ENCODE measurements around the gene DISP2.

Gene DISP2

GRCh38 chr15:40382580-40383456 lies 24.8 kb downstream of the DISP2 start, which contains the start of gene KNSTRN:
Gene KNSTRN (plus strand): TSS chr15:40382721. CDS start chr15:40382836, 115 bp downstream.
- DNase-seq, result peak in 57 of 58 donors; percentile 37 to 95 (median 80)

GRCh38 chr15:40386480-40386879 lies 28.5 kb downstream of the DISP2 start:
- no peak for DNase-seq

- DNase-seq, result no peak
These were observed 31.2 kb downstream of the DISP2 start for GRCh38 chr15:40388941-40389823.

GRCh38 chr15:40389824-40390595 lies 32.0 kb downstream of the DISP2 start:
- DNase-seq, result no peak

GRCh38 chr15:40392986-40393948 lies 35.2 kb downstream of the DISP2 start:
- DNase-seq, result no peak

GRCh38 chr15:40397688-40398412 lies 39.8 kb downstream of the DISP2 start:
- DNase-seq, result no peak

GRCh38 chr15:40398413-40398873 lies 40.4 kb downstream of the DISP2 start:
- DNase-seq, result peak in 16 of 58 donors; percentile 5 to 40 (median 18)

- no peak for DNase-seq
These were observed 41.4 kb downstream of the DISP2 start for GRCh38 chr15:40399370-40399769.

GRCh38 chr15:40405501-40406381 lies 47.7 kb downstream of the DISP2 start, which contains the start of gene IVD:
Gene IVD (plus strand): TSS chr15:40405795. CDS start chr15:40405828, 33 bp downstream.
- DNase-seq, result peak; percentile 73 to 99 (median 96)

GRCh38 chr15:40407330-40407990 lies 49.4 kb downstream of the DISP2 start:
- peak in 1 of 58 donors; percentile 4 for DNase-seq

GRCh38 chr15:40409366-40409765 lies 51.3 kb downstream of the DISP2 start:
- DNase-seq, result no peak

- no peak for DNase-seq
These were observed 52.5 kb downstream of the DISP2 start for GRCh38 chr15:40410476-40410875.

- no peak for DNase-seq
These were observed 54.2 kb downstream of the DISP2 start for GRCh38 chr15:40412095-40412759.

GRCh38 chr15:40413036-40413435 lies 55.0 kb downstream of the DISP2 start:
- no peak for DNase-seq

GRCh38 chr15:40414816-40415215 lies 56.8 kb downstream of the DISP2 start:
- DNase-seq, result no peak

- DNase-seq, result no peak
These were observed 57.2 kb downstream of the DISP2 start for GRCh38 chr15:40415226-40415625.

GRCh38 chr15:40416056-40416455 lies 58.0 kb downstream of the DISP2 start:
- no peak for DNase-seq

All from anterior cingulate cortex (tissue), 58 donors.